ENCODE results near the gene SF3A1.

The SF3A1 gene

GRCh38 chr22:30386960-30387827 lies 30.5 kb upstream of the SF3A1 start, which contains the start of gene RNF215:
TSS of gene RNF215 (minus strand) at chr22:30387411. CDS start at chr22:30387313, 98 bp downstream.
- DNase-seq (ENCODE audit: insufficient read length, low spot score) (peak; percentile 72), FAIRE-seq (peak; percentile 55)

- FAIRE-seq (no peak), DNase-seq (ENCODE audit: insufficient read length, low spot score) (no peak)
These were observed 29.9 kb upstream of the SF3A1 start for GRCh38 chr22:30386608-30386959.

GRCh38 chr22:30385942-30386341 lies 29.2 kb upstream of the SF3A1 start:
- no peak for DNase-seq (ENCODE audit: insufficient read length, low spot score)
- no peak for FAIRE-seq

GRCh38 chr22:30383061-30383460 lies 26.4 kb upstream of the SF3A1 start:
- no peak for DNase-seq (ENCODE audit: insufficient read length, low spot score)
- FAIRE-seq: no peak

GRCh38 chr22:30382340-30382739 lies 25.6 kb upstream of the SF3A1 start:
- DNase-seq (ENCODE audit: insufficient read length, low spot score) (no peak), FAIRE-seq (no peak)

- FAIRE-seq (no peak), DNase-seq (ENCODE audit: insufficient read length, low spot score) (no peak)
These were observed 24.6 kb upstream of the SF3A1 start for GRCh38 chr22:30381264-30381663.

GRCh38 chr22:30380011-30380410 lies 23.3 kb upstream of the SF3A1 start:
- DNase-seq (ENCODE audit: insufficient read length, low spot score) (no peak), FAIRE-seq (no peak)

GRCh38 chr22:30375312-30375849 lies 18.7 kb upstream of the SF3A1 start:
- FAIRE-seq (no peak), DNase-seq (ENCODE audit: insufficient read length, low spot score) (no peak)

GRCh38 chr22:30373331-30374325 lies 16.9 kb upstream of the SF3A1 start:
- DNase-seq (ENCODE audit: insufficient read length, low spot score) (no peak), FAIRE-seq (no peak)

GRCh38 chr22:30372915-30373314 lies 16.2 kb upstream of the SF3A1 start:
- no peak for DNase-seq (ENCODE audit: insufficient read length, low spot score)
- FAIRE-seq: no peak

GRCh38 chr22:30371981-30372380 lies 15.3 kb upstream of the SF3A1 start:
- DNase-seq (ENCODE audit: insufficient read length, low spot score) (no peak), FAIRE-seq (no peak)

- FAIRE-seq: no peak
- no peak for DNase-seq (ENCODE audit: insufficient read length, low spot score)
These were observed 14.6 kb upstream of the SF3A1 start for GRCh38 chr22:30371321-30371720.

GRCh38 chr22:30370641-30371230 lies 14.0 kb upstream of the SF3A1 start:
- no peak for DNase-seq (ENCODE audit: insufficient read length, low spot score)
- no peak for FAIRE-seq

- FAIRE-seq (no peak), DNase-seq (ENCODE audit: insufficient read length, low spot score) (no peak)
These were observed 11.7 kb upstream of the SF3A1 start for GRCh38 chr22:30368420-30368819.

GRCh38 chr22:30365891-30366290 lies 9.2 kb upstream of the SF3A1 start:
- DNase-seq (ENCODE audit: insufficient read length, low spot score) (no peak), FAIRE-seq (no peak)

- DNase-seq (ENCODE audit: insufficient read length, low spot score) (no peak), FAIRE-seq (no peak)
These were observed 6.1 kb upstream of the SF3A1 start for GRCh38 chr22:30362651-30363281.

GRCh38 chr22:30361916-30362650 lies 5.4 kb upstream of the SF3A1 start:
- DNase-seq (ENCODE audit: insufficient read length, low spot score): no peak
- no peak for FAIRE-seq

GRCh38 chr22:30358541-30358940 lies 1.8 kb upstream of the SF3A1 start:
- no peak for DNase-seq (ENCODE audit: insufficient read length, low spot score)
- no peak for FAIRE-seq

- DNase-seq (ENCODE audit: insufficient read length, low spot score) (no peak), FAIRE-seq (no peak)
These were observed 1.0 kb upstream of the SF3A1 start for GRCh38 chr22:30357650-30358215.
